ENCODE measurements around the gene ALDH8A1. TPM values are rescaled to one million over a fixed set of nuclear protein-coding genes. Genes with fewer than 3 reads are reported as not detected.

The ALDH8A1 gene
- total and polyA plus RNA-seq, 2 of the 8 experiments (the other 6 are each of a cell fraction or from before 2014, with no cell fraction given) = 0.08 to 0.28 TPM

DNA sequence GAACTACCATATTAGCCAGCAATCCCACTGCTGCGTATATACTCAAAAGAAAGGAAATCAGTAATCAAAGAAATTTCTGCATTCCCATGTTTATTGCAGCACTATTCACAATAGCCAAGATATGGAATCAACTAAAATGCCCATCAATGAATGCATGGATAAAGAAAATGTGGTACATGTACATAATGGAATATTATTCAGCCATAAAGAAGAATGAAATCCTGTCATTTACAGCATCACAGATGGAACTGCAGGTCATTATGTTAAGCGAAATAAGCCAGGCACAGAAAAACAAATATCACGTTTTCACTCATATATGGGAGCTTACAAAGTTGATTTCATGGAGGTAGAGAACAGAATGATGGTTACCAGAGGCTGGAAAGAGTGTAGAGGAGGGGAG lies 65.1 kb downstream of the ALDH8A1 start:
- WGBS, 2 experiments (ENCODE audit: extremely low coverage in 1 of 2, insufficient coverage in 1 of 2, insufficient read length in 1 of 2, insufficient replicate concordance in 2 of 2, low coverage in 1 of 2, low lambda C conversion rate in 2 of 2, missing lambda C conversion rate in 1 of 2) = 87% methylated on average over 3 of the region's 3 CpGs; no CpG with 5 or more reads in 1 of the 2 experiments
- no peaks in the 10 kb centered on the region for H4K20me1 ChIP-seq (replicated peaks in 1 of 2; ENCODE audit: control insufficient read depth in 1 of 2, insufficient read depth in 2 of 2, low read length in 2 of 2)
- no peak overlapping the region for H3K18ac ChIP-seq (ENCODE audit: extremely low read depth, low read length)
- H3K9me3 ChIP-seq (ENCODE audit: insufficient read depth in 2 of 2, low read depth in 1 of 2, low read length in 1 of 2) = no peaks in the 10 kb centered on the region
- no peak overlapping the region for H2BK5ac ChIP-seq (ENCODE audit: low read depth, low read length)
- FAIRE-seq = no peak
- no peak for DNase-seq (ENCODE audit: low read depth in 1 of 2, low spot score in 2 of 2)
- no peaks in the 10 kb centered on the region for H3K79me2 ChIP-seq (ENCODE audit: control insufficient read depth in 1 of 2, insufficient read depth in 2 of 2, low read length in 2 of 2)
- no peak overlapping the region for H2BK12ac ChIP-seq (ENCODE audit: low read depth, low read length)
- no peaks in the 10 kb centered on the region for H3K4me1 ChIP-seq (replicated peaks in 1 of 4; ENCODE audit: control insufficient read depth in 3 of 4, insufficient read depth in 4 of 4, low read length in 3 of 4)
- H3K14ac ChIP-seq (ENCODE audit: insufficient read length) = no peak overlapping the region
- H4K91ac ChIP-seq (replicated peaks; ENCODE audit: insufficient read length, low read length) = no peak overlapping the region
- no peak overlapping the region for H3K56ac ChIP-seq (replicated peaks; ENCODE audit: insufficient read length, low read depth, low read length)
- no peak overlapping the region for H2BK120ac ChIP-seq (replicated peaks; ENCODE audit: low read depth, low read length)
- TF ChIP-seq POLR2AphosphoS5 (IDR thresholded peaks at IDR 0.05; ENCODE audit: low read depth, low read length) (no peak), SIX5 (IDR thresholded peaks at IDR 0.05; ENCODE audit: low read depth, low read length) (no peak), E2F6 (IDR thresholded peaks at IDR 0.05) (no peak), TAF1 (IDR thresholded peaks at IDR 0.05; ENCODE audit: low read depth, low read length) (no peak), TAF7 (optimal IDR thresholded peaks at IDR 0.05; ENCODE audit: borderline replicate concordance, low read depth, low read length) (no peak), BCL11A (IDR thresholded peaks at IDR 0.05; ENCODE audit: low read depth in 2 of 2, low read length in 2 of 2) (no peak)
- H4K8ac ChIP-seq (ENCODE audit: extremely low read depth, insufficient read depth, low read length) = no peak overlapping the region
- H2BK15ac ChIP-seq (ENCODE audit: low read length) = no peak overlapping the region
- no peak overlapping the region for H2AK5ac ChIP-seq (ENCODE audit: low read depth, low read length)
- H3K9ac ChIP-seq (replicated peaks in 1 of 4; ENCODE audit: extremely low read depth in 1 of 4, low read depth in 3 of 4, low read length in 3 of 4) = no peak overlapping the region
- peaks cover 3% of the 10 kb centered on the region; the same call in 1 of the 2 replicates for H3K23me2 ChIP-seq (ENCODE audit: low read depth, low read length)
- no peak overlapping the region for H2AFZ ChIP-seq (ENCODE audit: low read length)
- H3K79me1 ChIP-seq (ENCODE audit: low read depth, low read length) = no peaks in the 10 kb centered on the region
- no peak overlapping the region for H4K5ac ChIP-seq (ENCODE audit: insufficient read length, low read depth, low read length)
- no peak overlapping the region for H3K4ac ChIP-seq (replicated peaks; ENCODE audit: insufficient read length, low read depth, low read length)
- ChIA-PET CTCF (ENCODE audit: partially characterized antibody) (interaction anchor here (1.5 to 2.8 kb wide), 2 partner anchors 56 to 61 kb away, joined by 4 to 23 read pairs; no protein-coding TSS in a partner anchor), POLR2A (ENCODE audit: partially characterized antibody) (no interaction called here)
- H3K4me2 ChIP-seq (ENCODE audit: insufficient read depth in 1 of 2, low read depth in 2 of 2, low read length in 2 of 2) = no peak overlapping the region
- no peak overlapping the region for H2BK20ac ChIP-seq (ENCODE audit: low read length)
- no peak overlapping the region for H3K23ac ChIP-seq (ENCODE audit: insufficient read length)
- H3K4me3 ChIP-seq (ENCODE audit: extremely low read depth in 1 of 4, insufficient read depth in 2 of 4, low read depth in 3 of 4, low read length in 4 of 4) = no peak overlapping the region
- no peaks in the 10 kb centered on the region for H3K27me3 ChIP-seq (replicated peaks in 1 of 4; ENCODE audit: control insufficient read depth in 3 of 4, extremely low read depth in 1 of 4, insufficient read depth in 3 of 4, low read length in 3 of 4)
- H3K36me3 ChIP-seq (ENCODE audit: control insufficient read depth in 2 of 4, insufficient read depth in 4 of 4, low read length in 3 of 4) = no peaks in the 10 kb centered on the region
- H3K27ac ChIP-seq (ENCODE audit: low read depth, low read length) = no peak overlapping the region
